ENCODE results near the gene LRRC7. TPM values are rescaled to one million over a fixed set of nuclear protein-coding genes. Genes with fewer than 3 reads are reported as not detected.

LRRC7 gene
- total and polyA plus RNA-seq, 2 of the 8 experiments (the other 6 are each of a cell fraction or from before 2014, with no cell fraction given): 0.03 to 0.17 TPM

DNA sequence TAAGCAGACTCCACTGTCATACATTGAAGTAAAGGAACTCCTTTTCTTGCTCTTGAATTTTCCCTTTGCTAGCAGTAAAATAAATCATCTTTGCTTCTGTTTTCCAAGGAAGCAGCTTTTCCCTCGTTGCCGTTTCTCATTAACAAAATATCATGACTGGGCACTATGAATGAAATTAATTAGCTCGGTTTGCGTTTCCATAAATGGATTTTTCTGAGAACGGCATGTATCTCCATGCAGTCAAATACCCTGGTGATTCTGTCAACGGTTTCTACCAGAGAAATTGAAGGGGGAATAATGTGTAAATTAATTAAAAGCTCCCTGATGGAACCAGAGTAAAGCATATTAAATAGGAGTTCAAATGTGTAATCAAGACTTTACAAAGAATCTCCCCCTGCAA lies 372.5 kb downstream of the LRRC7 start:
- no peak overlapping the region for H2AFZ ChIP-seq (ENCODE audit: low read length)
- H3K36me3 ChIP-seq (ENCODE audit: control insufficient read depth in 2 of 4, insufficient read depth in 4 of 4, low read length in 3 of 4): no peaks in the 10 kb centered on the region
- H3K4ac ChIP-seq (replicated peaks; ENCODE audit: insufficient read length, low read depth, low read length): no peak overlapping the region
- H3K27me3 ChIP-seq (replicated peaks in 1 of 4; ENCODE audit: control insufficient read depth in 3 of 4, extremely low read depth in 1 of 4, insufficient read depth in 3 of 4, low read length in 3 of 4): no peaks in the 10 kb centered on the region
- H4K91ac ChIP-seq (replicated peaks; ENCODE audit: insufficient read length, low read length): no peak overlapping the region
- H2AK5ac ChIP-seq (ENCODE audit: low read depth, low read length): no peak overlapping the region
- 86% methylated on average over 6 of the region's 6 CpGs; no CpG with 5 or more reads in 1 of the 2 experiments for WGBS, 2 experiments (ENCODE audit: extremely low coverage in 1 of 2, insufficient coverage in 1 of 2, insufficient read length in 1 of 2, insufficient replicate concordance in 2 of 2, low coverage in 1 of 2, low lambda C conversion rate in 2 of 2, missing lambda C conversion rate in 1 of 2)
- no peak overlapping the region for H3K4me2 ChIP-seq (ENCODE audit: insufficient read depth in 1 of 2, low read depth in 2 of 2, low read length in 2 of 2)
- no peaks in the 10 kb centered on the region for H4K20me1 ChIP-seq (replicated peaks in 1 of 2; ENCODE audit: control insufficient read depth in 1 of 2, insufficient read depth in 2 of 2, low read length in 2 of 2)
- H4K5ac ChIP-seq (ENCODE audit: insufficient read length, low read depth, low read length): no peak overlapping the region
- no peak overlapping the region for H3K14ac ChIP-seq (ENCODE audit: insufficient read length)
- no peak overlapping the region for H2BK5ac ChIP-seq (ENCODE audit: low read depth, low read length)
- no peak overlapping the region for H3K4me3 ChIP-seq (ENCODE audit: extremely low read depth in 1 of 4, insufficient read depth in 2 of 4, low read depth in 3 of 4, low read length in 4 of 4)
- H3K9me3 ChIP-seq (ENCODE audit: insufficient read depth in 2 of 2, low read depth in 1 of 2, low read length in 1 of 2): no peaks in the 10 kb centered on the region
- no peak overlapping the region for H4K8ac ChIP-seq (ENCODE audit: extremely low read depth, insufficient read depth, low read length)
- FAIRE-seq: no peak
- no peaks in the 10 kb centered on the region for H3K79me2 ChIP-seq (ENCODE audit: control insufficient read depth in 1 of 2, insufficient read depth in 2 of 2, low read length in 2 of 2)
- H3K79me1 ChIP-seq (ENCODE audit: low read depth, low read length): no peaks in the 10 kb centered on the region
- H3K56ac ChIP-seq (replicated peaks; ENCODE audit: insufficient read length, low read depth, low read length): no peak overlapping the region
- H3K23me2 ChIP-seq (ENCODE audit: low read depth, low read length): no peaks in the 10 kb centered on the region
- no peak overlapping the region for H3K18ac ChIP-seq (ENCODE audit: extremely low read depth, low read length)
- no peak overlapping the region for H2BK120ac ChIP-seq (replicated peaks; ENCODE audit: low read depth, low read length)
- no peak overlapping the region for H2BK15ac ChIP-seq (ENCODE audit: low read length)
- ChIA-PET POLR2A (ENCODE audit: partially characterized antibody) (no interaction called here), CTCF (ENCODE audit: partially characterized antibody) (no interaction called here)
- no peak overlapping the region for H2BK20ac ChIP-seq (ENCODE audit: low read length)
- no peak overlapping the region for H2BK12ac ChIP-seq (ENCODE audit: low read depth, low read length)
- no peak for DNase-seq (ENCODE audit: low read depth in 1 of 2, low spot score in 2 of 2)
- no peak overlapping the region for H3K27ac ChIP-seq (ENCODE audit: low read depth, low read length)
- H3K4me1 ChIP-seq (replicated peaks in 1 of 4; ENCODE audit: control insufficient read depth in 3 of 4, insufficient read depth in 4 of 4, low read length in 3 of 4): no peaks in the 10 kb centered on the region
- H3K9ac ChIP-seq (replicated peaks in 1 of 4; ENCODE audit: extremely low read depth in 1 of 4, low read depth in 3 of 4, low read length in 3 of 4): no peak overlapping the region
- H3K23ac ChIP-seq (ENCODE audit: insufficient read length): no peak overlapping the region
- TF ChIP-seq PHF8 (conservative IDR thresholded peaks at IDR 0.05; ENCODE audit: low read depth, low read length) (no peak), SAP30 (IDR thresholded peaks at IDR 0.05; ENCODE audit: insufficient read depth, insufficient replicate concordance, low read length) (no peak), EP300 (IDR thresholded peaks at IDR 0.05; ENCODE audit: borderline replicate concordance in 1 of 2, low read depth in 2 of 2, low read length in 2 of 2) (no peak), SP2 (IDR thresholded peaks at IDR 0.05; ENCODE audit: low read length) (no peak), SIRT6 (IDR thresholded peaks at IDR 0.05; ENCODE audit: low read length) (no peak), POLR2A (IDR thresholded peaks at IDR 0.05; ENCODE audit: control extremely low read depth in 1 of 2, low read depth in 2 of 2, low read length in 2 of 2) (no peak), SIN3A (conservative IDR thresholded peaks at IDR 0.05 in 1 of 2, IDR thresholded peaks at IDR 0.05 in 1 of 2; ENCODE audit: low read depth in 1 of 2, low read length in 2 of 2) (no peak), NANOG (IDR thresholded peaks at IDR 0.05; ENCODE audit: insufficient read depth, low read depth, low read length, poor library complexity, severe bottlenecking) (no peak), TBP (IDR thresholded peaks at IDR 0.05; ENCODE audit: low read depth, low read length) (no peak), TEAD4 (IDR thresholded peaks at IDR 0.05; ENCODE audit: low read depth, low read length) (no peak), BRCA1 (IDR thresholded peaks at IDR 0.05; ENCODE audit: low read depth, low read length) (no peak), TCF12 (IDR thresholded peaks at IDR 0.05; ENCODE audit: low read depth, low read length) (no peak)
- TF ChIP-seq, protein P1, sequence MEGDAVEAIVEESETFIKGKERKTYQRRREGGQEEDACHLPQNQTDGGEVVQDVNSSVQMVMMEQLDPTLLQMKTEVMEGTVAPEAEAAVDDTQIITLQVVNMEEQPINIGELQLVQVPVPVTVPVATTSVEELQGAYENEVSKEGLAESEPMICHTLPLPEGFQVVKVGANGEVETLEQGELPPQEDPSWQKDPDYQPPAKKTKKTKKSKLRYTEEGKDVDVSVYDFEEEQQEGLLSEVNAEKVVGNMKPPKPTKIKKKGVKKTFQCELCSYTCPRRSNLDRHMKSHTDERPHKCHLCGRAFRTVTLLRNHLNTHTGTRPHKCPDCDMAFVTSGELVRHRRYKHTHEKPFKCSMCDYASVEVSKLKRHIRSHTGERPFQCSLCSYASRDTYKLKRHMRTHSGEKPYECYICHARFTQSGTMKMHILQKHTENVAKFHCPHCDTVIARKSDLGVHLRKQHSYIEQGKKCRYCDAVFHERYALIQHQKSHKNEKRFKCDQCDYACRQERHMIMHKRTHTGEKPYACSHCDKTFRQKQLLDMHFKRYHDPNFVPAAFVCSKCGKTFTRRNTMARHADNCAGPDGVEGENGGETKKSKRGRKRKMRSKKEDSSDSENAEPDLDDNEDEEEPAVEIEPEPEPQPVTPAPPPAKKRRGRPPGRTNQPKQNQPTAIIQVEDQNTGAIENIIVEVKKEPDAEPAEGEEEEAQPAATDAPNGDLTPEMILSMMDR (IDR thresholded peaks at IDR 0.05; ENCODE audit: control extremely low read depth in 1 of 3, insufficient read depth in 1 of 3, low read depth in 1 of 3, low read length in 3 of 3): no peak
